Activated naive CD4-positive, alpha-beta T cell treated with Interleukin-2 at 50 U/mL for 16 hours (primary cell): ENCODE data around the gene ESYT2.

Source experiments
- DNase-seq: peaks from one replicate; pipeline ENCODE4 v3.0.0-alpha.2; 2020

Gene ESYT2

DNA sequence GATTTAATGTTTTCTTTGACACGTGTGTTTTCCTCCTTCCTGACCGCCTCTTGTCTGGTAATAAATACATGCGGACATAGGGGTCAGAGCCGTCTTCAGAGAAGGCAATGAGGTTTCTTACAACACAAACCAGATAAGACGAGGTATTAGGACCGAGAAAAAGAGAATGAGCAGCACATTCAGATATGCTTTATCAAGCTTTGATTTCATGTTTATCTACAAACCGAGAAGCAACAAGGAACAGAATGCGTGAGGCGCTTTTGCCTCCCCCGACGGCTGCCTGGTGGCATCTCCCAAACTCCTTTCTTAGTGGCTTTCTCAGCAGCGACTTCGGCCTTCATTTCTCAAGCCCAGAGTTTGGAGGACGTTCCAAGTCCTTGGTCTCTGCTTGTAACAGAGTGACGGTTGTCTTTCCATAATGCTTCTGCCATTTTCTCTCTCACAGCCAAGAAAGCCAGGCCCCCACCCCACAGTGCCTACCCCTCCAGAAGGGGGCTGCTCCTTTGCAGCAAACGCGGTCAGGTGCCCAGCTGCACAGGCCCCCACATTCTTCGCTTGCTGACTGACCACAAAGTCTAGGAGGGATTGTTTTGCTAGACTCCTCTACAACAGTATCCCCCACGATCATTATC, 92.1 kb downstream of the ESYT2 start:
- DNase-seq = no peak

DNA sequence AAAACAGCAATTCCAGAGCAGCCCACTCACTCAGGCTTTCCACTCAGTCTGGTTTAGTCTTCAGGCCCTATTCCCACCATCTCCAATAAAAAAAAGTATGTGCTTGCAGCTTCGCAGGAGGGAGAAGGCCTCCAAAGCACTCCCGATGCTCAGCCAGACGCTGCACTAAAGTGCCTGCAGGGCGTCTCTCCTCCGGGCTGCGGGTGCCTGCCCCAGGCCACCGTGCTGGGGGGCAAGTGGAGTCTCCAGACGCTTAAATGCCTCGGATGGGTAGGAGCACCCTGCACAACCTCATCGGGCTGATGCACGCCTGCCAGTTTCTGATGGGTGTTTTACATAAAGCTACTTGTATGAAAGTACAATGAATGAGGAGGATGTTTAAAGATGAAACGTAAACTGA, 93.4 kb downstream of the ESYT2 start:
- DNase-seq = no peak

DNA sequence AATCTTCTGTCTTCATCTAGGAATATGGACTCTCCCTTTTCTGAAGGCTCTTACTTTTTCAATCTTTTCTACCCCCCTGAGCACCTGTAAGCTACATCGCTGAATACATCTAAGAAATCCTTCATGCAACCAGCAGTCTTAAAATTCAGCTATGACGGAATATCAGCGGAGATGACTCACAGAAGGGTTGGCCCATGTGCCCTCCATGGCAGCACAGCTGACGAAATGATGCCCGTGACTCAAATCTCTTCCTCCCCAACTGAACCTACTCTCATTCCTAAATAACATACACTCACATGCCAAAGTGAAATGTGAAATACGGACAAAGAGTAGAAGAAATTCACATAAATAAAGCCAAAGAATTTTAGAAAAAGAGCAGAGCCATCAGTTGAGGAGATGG, 94.4 kb downstream of the ESYT2 start:
- no peak for DNase-seq

DNA sequence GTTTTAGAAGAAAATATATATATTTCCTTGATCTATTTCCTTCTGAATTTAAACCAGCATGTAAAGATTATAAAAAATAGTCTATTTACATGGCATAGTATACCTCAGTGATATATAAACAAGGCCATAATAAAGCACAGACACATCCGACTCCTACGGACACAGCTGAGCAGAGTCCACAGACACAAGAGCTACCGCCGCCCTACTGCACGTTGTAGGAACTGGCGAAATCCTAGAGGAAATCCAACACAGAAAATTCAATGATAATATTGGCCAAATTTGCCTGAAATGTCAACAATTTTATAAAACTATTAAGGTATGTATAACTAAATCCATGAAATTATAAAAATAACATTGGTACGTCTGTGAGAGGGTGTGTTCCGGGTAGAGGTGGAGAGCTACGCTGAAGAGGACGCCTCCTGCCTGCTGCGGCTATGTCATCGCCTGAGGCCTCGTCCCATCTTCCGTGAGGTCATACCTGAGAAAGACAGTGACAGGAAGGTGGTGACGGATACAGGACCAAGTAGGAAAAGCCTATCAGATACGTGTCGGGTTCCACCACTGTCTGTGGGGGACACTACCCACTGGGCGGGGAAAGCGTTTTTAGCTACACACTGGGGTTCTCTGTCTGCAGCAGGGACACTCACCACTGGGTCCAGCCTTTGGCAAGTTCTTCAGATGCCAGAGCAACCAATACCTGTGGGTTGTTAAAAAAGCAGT, 95.4 kb downstream of the ESYT2 start:
- no peak for DNase-seq

DNA sequence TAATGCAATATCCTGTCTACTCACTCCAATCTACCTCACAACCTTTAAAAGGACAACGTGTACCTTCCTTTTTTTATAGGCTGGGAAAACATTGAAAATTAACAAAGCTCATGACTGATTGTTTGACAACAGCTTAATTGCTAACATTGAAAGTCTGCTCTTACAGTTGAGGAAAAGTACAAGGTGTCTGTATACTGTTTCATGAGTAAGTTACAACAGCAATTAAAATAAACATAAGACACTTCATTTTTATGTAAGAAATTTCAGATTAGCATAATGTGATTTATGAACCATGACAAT, 96.1 kb downstream of the ESYT2 start:
- no peak for DNase-seq

DNA sequence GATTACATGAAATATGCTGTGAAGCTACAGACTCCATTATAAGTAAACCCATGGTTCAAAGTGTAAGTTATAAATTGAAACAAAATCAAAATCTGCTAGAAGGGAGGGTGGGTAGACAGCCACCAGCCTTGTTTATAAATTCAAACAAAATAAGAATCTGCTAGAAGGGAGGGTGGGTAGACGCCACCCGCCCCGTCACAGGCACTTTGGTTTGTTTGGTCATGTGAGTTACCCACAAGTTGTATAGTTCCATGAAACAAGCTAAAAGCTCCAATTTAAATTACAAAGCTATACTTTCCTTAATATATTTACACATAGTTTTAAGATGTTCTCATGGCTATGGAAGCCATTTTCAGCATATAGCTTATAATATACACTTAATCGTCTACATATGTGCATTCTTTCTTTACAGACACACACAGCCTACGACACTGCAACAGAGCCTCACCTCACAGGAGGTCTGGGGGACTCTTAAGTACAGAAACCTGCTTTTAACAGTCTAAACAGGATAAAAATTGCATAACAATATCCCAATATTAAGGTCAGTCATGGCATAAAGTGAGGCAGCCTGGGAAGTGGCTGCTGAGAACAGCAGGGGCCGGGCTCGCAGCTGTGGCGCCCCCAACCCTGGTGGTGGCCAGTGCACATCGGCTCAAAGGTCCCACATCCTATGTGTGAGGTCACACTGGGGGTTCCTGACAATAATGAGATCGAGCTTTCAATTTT, 96.7 kb downstream of the ESYT2 start:
- no peak for DNase-seq

DNA sequence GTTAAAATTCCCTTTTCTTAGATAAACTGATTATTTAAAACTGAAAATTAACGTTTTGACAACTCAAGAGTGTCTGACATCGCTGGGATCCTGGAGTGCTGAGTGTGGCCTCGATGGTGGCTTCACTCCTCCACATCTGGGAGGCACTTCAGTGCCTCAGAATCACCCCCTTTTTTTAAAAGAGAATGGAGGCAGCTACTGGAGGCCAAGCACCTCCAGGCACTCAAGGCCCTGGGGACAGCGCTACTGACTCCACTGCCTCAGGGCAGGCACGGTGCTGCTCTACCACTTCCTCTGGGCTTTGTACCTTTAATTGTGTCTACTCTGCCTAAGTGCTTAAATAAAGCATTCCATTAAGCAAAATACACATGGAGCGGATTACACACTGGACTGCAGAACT, 97.5 kb downstream of the ESYT2 start:
- no peak for DNase-seq

DNA sequence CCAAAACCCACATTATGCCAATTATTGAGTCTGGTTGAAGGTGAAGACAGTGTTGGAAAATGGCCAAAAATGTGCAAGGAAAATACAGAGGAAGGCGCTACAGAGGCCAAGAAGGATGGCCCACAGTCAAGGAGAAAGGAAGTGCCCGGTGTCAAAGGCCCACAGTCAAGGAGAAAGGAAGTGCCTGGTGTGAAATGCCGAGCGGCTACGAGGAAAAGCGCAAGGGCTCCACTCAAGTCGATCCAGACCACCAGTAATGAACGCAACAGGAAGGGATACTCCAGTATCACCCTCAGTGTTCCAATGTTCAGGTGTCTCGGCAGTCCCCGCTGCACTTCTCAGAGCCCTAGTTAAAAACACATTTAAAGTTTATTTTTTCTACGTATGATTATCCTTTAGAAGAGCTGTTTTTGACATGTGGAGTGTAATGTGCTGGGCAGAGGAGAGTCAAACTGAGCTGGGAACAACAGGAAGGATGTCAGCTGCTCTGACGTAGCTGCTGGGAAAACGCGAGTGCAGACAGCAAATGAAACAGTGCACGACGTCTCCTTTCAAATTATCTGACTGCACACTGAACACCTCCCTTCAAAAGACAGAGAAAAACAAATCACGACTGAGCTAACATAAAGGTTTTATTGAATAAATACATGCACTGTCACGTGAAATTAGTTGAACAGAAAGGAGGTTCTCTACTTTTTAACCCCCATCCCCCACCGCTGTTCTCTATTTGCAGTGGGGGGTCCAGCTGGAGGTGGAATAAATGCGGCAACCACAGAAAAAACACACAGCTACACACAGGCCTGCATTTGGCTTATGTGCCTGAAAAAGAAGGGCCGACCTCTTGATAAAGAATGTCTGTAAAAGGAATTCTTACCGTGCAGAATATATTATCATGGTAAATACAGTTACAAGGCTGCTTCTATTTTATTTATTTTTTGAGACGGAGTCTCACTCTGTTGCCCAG, 98.6 kb downstream of the ESYT2 start:
- DNase-seq = no peak

DNA sequence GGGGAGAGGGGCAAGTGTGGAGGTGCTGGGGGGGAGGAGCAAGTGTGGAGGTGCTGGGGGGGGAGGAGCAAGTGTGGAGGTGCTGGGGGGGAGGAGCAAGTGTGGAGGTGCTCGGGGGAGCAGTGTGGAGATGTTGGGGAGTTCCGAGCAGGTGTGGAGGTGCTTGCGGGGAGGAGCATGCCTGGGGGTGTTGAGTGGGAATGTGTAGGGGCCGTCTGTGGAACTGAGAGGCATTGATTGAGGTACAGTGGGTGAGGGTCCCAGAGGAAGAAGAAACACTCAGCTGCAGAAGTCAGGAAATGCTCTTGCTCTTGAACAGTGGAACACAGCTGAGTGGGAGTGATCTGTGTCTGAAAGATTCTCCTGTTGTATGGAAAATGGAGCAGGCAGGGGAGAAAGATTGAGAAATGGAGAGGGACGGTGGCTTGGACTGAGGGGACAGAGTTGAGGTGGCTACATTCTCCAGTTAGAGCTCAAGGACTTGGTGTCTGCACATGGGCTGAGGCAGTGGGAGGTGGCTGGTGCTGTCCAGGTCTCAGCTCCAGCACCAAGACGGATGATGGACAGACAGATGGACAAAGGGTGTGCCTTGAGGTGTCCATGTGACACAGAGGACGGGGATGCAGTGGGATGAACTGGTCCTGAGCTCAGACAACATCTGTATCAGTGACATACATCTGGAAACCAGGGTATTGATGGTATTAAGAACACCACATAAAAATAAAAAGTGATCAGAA, 99.5 kb downstream of the ESYT2 start:
- no peak for DNase-seq

DNA sequence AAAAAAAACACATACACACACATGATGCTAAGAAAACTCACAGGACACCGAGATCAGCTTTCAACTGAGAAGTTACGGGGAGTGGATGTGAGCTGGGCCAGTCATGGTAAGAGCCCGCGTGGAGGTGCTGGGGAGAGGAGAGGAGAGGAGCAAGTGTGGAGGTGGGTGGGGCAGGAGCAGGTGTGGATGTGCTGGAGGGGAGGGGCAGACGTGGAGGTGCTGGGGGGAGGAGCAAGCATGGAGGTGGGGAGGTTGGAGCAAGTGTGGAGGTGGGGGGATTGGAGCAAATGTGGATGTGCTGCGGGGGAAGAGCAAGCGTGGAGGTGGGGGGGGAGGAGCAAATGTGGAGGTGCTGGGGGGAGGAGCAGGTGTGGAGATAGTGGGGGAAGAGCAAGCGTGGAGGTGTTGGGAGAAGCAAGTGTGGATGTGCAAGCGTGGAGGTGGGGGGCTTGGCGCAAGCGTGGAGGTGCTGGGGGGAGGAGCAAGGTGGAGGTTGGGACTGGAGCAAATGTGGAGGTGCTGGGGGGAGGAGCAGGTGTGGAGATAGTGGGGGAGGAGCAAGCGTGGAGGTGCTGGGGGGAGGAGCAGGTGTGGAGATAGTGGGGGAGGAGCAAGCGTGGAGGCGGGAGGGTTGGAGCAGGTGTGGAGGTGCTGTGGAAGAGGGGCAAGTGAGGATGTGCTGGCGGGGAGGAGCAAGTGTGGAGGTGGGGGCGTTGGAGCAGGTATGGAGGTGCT, 100.2 kb downstream of the ESYT2 start:
- no peak for DNase-seq

DNA sequence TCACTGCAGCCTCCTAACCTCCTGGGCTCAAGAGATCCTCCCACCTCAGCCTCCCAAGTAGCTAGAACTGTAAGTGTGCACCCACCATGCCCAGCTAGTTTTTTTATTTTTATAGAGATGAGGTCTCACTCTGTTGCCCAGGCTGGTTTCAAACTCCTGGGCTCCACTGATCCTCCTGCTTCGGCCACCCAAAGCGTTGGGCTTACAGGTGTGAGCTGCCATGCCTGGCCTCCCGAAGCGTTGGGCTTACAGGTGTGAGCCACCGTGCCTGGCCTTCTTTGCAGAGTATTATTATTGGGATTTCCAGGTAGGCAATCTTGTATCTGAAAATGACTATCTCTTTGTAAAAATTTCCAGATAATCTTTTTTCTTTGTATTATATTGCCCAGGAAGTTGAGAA, 101.6 kb downstream of the ESYT2 start:
- no peak for DNase-seq

DNA sequence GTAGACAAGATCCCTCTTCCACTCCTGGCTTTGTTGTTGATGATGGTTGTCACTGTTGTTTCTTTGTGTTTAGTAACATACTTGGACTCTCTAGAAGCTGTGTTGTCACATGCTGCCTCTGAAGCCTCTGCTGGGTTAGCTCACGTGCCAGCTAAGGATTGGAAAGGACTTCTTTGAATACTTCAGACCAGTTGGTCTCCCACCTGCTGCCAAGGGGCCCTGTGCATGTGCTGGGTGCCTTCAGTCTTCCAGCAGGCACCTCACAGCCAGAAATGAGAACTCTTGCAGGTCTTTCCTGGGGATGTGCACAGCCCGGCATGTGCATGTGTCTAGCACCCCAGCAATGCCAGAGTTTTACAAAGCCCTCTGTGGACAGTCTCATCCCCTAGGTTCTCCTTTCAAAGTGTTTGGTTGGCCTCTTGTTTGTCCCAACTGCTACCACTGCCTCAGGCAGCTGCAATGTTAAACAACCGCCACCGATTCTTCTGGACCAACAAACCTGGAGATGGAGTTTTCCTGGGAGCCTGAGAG, 103.0 kb downstream of the ESYT2 start:
- no peak for DNase-seq

DNA sequence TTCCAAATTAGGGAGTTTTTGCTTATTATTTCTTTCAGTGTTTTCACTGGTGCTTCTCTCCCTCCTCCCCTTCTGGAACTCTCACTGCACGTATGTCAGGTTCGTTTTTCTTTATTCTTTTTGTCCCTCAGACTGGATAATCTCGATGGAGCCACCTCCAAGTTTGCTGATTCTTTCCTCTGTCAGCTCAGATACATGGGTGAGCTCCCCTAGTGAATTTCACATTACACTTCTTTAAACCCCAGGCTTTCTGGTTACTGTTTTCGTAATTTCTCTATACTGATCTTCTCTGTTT, 103.9 kb downstream of the ESYT2 start:
- no peak for DNase-seq

DNA sequence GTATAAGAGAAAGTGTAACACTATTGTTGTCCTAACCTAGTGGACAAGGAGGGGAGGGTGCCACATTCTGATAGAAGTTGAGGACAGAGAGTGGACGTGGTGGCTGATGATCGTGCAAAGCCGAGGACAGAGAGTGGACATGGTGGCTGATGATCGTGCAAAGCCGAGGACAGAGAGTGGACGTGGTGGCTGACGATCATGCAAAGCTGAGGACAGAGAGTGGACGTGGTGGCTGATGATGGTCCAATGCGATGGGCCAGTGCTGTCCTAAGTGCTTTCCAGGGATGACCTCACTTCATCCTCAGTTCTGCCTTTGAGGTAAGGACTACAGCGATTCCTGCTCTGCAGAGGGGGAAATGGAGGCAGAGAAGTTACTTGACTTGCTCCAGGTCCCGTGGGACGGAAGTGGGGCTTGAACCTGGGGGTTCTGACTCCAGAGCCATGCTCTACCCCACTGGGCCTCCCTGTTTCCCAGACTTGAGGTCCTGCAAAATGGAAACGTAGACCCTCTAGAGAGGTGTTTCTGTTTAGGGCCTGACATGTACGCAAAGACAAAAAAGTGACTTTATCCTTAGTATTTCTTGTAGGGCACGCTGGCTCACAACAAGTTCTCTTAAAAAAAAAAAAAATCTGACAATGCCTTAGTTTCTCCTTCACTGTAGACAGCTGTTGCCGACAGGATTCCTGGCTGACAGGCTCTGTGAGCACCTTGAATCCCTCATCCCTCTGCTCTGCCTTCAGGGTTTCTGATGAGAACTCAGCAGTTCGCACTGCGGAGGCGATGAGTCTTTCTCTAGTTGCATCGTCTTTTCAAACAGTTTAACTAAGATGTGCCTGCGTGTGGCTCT, 104.4 kb downstream of the ESYT2 start:
- no peak for DNase-seq

DNA sequence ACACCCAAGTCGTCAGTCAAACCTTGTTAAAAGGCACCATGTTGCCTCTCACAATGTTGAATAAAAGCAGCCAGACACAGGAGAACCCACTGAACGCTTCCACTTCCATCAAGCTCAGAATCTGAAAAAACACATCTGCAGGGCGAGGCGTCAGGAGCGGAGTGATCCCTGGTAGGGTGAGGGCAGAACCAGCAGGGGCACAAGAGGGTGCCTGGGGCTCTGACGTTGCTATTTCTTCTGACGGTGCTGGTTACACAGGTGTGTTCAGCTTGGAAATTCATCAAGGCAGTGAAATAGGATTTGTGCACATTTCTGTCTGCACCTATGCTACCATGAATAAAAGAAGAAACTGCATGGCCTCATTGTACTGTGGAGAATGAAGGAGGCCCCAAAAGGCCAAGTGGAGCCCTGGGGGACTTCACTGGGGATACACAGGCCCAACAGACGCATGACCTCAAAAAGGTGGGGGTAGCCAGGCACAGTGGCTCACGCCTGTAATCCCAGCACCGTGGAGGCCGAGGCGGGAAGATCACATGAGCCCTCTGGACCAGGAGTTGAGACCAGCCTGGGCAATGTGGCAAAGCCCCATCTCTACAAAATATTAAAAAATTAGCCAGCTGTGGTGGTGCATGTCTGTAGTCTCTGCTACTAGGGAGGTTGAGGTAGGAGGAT, 105.5 kb downstream of the ESYT2 start:
- DNase-seq = no peak

DNA sequence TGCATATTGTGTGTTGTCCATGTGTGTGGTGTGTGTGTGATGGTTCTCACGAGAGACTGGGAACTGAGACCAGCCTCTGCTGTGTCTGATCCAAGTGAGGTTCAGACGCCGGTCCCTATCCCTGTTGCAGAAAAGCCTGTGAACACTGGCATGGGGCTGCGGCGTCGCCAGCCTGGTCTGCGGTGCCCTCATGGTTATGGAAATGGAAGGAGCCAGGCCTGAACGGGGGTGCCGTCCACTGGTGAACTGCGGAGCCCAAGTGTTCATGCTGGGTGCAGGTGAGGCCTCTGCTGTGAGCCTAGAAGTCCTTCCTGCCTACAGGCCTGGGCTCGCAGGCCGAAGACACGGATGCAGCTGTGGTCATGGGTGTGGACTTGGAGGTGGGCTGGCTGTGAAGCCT, 106.0 kb downstream of the ESYT2 start:
- no peak for DNase-seq

DNA sequence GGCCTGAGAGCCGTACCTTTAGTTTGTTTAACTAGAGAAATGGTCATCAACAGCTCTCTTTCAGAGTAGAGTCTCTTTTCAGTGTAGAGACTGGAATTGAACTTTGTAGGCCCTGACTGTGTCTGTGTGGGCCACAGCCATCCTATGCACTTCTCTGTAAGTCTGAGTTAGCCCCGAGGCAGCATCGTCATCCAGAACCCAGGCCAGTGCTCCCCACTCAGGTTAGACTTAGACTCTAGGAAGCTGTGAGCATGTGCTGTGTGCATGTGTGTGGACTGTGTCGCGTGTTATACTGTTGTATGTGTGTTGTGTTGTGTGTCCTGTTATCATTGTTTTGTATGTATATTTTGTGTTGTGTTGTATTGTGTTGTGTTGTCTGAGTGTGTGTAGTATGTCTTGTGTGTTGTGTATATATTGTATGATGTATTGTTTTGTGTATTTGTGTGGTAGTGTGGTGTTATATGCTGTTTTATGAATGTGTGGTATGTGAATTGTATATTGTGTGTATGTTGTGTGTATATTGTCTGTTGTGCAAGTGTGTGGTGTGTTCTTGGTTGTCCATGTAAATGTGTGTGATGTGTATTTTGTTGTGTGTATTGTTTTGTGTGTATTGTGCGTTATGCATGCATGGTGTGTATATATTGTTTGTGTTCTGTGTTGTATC, 106.6 kb downstream of the ESYT2 start:
- DNase-seq = no peak

DNA sequence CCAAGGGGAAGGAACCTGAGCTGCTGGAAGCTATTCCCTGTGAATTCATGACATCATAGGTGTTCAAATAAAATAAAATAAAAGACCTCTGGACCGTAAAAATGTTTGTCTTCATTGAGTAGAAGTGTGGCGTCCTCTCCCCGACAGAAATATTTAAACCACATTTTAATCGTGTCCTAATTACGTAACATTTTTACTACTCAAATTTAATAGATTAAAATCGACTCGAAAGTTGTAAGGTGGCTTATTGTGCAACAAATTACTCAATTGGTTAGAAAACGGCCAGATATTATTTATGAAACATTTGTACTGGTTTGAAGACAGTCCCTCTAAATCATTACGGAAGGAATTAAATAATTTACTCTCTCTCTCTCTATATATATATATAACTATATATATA, 109.2 kb downstream of the ESYT2 start:
- DNase-seq = no peak

DNA sequence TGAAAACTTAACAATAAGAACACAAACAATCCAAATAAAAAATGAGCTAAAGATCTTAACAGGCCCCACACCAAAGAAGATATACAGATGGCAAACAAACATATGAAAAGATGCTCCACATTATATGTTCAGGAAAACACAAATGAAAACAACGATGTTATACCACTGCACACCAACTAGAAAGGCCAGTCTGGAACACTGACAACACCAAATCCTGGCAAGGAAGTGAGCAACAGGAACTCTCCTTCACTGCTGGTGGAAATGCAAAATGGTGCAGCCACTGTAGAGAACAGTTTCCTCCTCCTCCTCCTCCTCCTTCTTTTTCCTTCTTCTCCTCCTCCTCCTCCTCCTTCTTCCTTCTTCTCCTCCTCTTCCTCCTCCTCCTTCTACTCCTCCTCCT, 112.5 kb downstream of the ESYT2 start:
- DNase-seq = no peak

DNA sequence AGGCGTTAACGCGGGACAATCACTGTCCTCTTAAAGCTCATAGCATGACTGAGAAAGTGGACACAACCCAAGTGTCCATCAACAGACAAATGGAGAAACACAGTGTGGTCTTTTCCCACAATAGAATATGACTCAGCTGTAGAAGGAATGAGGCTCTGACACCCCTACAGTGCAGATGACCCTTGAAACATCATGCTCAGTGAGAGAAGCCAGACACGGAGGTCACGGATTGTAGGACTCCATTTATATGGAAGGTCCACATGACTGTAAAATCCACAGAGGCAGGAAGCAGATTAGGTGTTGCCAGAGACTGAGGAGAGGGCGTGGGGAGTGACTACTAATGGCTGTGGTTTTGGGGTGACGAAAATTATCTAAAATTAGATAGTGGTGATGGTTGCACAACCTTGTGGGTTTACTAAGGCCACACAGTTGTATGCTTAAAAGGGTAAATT, 118.6 kb downstream of the ESYT2 start:
- no peak for DNase-seq
